HG02759 (cell line): ENCODE data around the gene KAT2A.

Experiments
- ATAC-seq: cut with Tn5 transposase; IDR thresholded peaks from one replicate; pipeline ENCODE4 v1.9.1; 2021; ENCODE audit warnings: mild to moderate bottlenecking, moderate library complexity; ENCODE audit not compliant: unreplicated experiment

KAT2A gene

GRCh38 chr17:42096360-42097111 lies 24.6 kb downstream of the KAT2A start:
- ATAC-seq = no peak

DNA sequence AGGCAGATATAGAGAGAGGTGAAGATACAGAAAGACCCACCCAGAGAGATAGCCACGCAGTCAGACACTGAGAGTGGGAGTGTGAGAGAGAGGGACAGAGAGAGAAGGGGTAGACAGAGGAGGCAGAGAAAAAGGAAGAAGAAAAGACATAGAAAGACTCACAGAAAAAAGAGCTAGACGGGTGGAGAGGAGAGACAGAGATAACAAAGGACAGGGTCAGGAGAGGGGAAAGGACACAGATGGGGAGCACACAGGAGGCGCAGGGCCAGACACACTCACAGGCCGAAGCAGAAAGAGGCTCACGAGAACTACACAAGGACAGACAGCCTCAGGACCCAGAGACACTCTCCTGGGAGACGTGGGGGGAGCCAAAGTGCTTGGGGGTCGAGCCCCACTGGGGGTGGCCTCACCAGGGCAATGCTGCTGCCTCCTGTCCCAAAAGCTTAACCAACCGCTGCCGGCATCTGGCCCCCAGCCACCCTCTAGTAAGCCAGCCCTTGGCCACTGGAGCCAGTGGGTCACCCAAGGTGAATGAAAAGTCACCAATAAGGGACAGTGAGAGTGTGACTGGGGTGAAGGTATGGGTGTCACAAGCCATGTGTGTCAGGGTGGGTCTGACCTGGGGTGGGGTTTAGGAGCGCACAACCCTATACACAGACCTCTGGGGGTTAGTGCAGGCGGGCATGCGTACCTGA lies 26.6 kb downstream of the KAT2A start:
- no peak for ATAC-seq

DNA sequence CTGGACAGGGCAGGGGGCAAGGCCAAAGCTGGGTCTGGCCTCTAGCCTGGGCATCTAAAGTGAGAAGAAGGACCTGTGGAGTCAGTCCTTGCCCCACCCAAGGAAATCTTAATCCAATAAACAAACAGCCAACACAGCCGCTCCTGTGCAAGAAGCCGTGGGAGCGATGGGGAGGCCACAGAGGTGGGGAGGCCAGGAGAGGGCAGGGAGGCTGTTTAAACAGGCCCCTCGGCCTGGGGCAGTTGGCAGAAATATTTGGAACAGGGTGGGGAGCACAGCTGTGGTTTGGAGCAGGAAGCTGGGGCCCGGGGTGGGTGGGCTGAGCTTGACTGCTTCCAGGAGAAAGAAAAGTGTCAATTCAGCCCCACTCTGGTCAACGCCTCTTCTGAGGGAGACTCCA lies 28.2 kb downstream of the KAT2A start:
- no peak for ATAC-seq

DNA sequence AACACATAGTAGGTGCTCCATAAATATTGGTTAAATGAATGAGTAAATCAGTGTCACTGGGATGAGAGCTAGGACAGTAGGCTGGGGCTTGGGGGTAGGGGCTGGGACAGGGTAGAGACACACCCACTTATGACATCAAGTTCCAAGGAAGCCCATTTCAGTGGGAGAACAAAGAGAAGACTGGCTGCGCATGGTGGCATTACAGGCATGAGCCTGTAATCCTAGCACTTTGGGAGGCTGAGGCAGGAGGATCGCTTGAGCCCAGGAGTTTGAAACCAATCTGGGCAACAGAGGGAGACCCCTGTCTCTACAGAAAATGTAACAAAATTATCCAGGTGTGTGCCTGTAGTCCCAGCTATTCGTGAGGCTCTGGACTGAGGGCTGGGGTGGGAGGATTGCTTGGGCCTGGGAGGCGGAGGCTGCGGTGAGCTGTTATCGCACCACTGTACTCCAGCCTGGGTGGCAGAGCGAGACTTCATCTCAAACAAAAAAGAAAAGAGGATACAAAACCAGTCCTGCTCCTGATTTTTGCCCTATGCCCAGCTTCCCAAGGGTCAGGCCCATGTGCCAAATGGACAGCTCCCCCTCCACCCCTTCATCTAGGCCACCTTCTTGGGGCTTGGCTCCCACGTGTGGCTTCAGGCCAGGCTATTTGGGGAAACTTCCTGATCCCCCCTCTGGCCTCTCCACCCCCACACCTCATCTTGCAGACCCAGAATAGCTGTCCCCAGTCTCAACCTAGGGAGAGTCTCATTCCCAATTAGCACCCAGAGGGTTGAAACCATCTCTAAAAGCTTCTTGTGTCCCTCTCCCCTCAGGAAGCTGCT lies 30.0 kb downstream of the KAT2A start:
- ATAC-seq = no peak

- no peak for ATAC-seq
These were observed 32.4 kb downstream of the KAT2A start for GRCh38 chr17:42088736-42089135.

GRCh38 chr17:42087736-42088705 lies 33.1 kb downstream of the KAT2A start:
- no peak for ATAC-seq

DNA sequence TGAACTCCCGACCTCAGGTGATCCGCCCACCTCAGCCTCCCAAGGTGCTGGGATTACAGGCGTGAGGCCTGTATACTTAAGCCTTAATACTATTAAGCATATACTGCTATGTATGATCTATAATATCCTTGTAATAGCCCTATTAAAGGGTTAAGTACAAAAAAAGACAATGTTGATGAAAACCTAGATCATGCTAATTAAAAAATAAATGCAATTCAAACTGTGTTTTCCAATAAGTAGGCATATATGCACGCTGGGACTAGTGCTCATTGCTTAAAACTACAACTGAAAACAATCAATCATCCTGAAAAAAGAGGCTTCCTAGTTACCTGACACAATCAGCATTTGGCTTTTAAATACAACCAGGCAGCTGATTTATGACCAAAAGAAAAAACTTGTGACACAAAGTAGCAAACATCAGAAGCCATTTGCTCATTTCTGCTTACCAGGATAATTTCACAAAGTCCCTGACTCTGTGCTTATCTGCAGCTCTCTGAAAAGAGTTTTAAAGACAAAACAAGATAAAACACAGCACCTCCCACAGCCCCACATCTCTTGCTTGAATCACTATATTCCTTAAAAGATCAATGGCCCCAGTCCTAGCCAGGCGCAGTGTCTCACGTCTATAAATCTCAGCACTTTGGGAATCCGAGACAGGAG lies 34.0 kb downstream of the KAT2A start:
- ATAC-seq = no peak

DNA sequence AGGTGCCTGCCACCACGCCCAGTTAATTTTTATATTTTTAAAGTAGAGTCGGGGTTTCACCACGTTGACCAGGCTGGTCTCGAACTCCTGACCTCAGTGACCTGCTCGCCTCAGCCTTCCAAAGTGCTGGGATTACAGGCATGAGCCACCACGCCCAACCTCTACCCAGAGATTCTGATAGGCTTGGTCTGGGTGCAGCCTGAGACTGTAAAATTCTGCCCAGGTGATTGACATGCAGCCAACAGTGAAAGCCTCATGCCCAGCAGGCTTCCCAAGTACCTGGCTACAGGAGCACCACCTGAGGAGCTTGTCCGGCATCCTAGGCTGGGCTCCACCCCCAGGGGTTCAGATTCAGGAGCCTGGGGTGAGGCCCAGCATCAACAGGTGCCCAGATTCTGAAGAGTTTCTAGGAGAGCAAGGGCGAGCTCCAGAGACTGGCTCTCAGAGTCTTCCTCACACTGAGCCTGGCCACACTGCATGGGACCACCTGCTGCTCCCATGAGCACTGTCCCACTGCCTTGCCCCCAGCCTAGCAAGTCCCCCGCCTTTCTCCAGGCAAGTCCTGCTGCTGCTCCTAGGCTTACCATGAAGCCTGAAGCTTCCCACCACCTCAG lies 39.5 kb downstream of the KAT2A start:
- ATAC-seq = no peak

DNA sequence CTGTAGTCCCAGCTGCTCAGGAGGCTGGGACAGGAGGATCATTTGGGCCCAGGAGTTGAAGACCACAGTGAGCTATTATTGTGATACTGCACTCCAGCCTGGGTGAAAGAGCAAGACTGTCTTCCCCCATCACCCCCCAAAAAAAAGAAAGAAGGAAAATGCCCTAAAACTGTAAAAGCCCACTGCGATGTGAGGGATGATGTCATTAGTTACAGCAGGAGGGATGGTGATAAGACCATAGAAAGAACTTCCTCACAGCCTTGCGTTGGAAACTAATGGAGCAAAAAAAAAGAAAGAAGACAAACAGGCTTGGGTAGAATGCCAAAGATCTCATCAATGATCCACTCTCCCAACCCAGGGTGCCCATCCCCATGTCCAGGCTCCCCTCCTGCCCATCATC lies 41.6 kb downstream of the KAT2A start:
- no peak for ATAC-seq

DNA sequence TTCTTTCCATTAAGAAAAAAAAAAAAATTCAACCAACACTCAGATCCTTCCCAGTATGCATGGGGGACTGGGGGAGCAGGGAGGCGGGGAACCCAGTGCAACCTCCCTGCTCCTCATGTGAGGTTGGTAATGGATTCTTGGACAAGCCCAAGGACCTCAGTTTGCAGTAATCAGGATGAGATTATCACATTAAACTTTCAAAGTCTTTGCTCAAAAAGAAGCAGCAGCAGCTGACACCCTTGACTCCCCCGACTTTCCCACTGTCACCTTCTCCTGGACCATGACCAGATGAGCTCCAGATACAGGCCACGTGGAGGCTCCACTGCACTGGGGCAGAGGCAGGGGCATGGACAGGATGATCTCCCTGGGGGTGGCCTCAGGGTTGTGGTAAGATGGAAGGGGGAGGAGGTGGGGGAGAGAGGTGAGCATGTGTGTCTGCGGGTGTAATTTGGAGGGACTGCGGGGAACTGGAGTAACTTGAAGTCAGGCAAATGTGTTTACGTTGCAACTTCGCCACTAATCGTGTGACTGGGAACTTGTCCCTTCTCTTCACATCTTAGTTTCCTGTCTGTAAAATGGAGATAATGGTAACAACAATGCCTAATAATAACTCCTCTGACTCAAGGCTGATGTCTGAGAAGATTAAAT lies 42.6 kb downstream of the KAT2A start:
- ATAC-seq = no peak

DNA sequence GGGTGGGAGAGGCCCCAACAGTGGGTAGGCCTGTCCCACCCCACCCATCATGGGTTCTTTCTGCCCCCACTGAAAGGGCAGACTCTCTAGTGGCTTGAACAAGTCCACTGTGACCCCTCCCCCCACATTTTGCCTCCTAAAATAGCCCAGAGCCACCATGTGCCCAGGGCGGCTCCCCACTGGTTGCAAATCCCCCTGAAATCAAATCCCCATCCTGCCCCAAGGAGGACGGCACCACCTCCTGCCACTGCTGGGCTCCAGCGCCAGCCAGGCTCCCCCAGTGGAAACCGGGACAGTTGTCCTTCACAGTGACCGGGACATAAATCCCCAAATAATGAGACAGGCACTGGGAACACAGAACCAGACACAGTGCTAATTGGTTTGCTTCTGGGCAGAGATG lies 43.4 kb downstream of the KAT2A start:
- no peak for ATAC-seq

DNA sequence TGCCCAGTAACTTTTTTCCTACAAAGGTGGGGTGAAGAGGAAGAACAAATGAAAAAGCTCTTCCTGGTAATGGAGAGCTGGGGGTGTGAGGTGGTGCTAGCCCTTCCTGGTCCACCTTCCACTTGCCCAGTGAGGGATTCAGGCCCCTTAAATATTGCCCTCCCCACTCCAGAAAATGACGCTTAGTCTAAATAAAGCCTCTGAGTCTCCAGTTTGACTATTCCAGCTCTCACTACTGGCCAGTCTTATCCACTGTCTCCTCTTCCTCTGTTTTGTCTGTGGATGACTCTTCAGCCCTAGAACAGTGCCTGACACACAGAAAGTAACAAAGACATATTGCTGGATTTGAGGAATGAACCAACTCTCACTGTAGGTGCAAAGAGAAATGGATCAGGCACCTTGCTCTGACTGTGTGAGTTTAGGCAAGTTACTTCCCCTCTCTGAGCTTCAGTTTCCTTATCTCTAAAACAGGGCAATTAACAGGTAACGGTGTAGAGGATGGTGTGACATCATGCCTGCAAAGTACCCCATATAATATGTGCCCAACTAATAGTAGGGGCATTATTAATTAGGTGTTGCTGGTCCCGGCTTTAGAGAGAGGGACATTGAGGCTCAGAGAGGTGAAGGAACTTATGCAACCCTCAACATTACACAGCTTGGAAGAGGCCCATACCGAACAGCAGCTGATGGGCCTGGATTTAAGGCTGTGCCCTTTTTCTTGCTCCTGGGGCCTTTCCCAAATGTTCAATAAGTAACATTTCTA lies 44.2 kb downstream of the KAT2A start:
- ATAC-seq = no peak

- ATAC-seq = no peak
These were observed 45.4 kb downstream of the KAT2A start for GRCh38 chr17:42075789-42076188.

DNA sequence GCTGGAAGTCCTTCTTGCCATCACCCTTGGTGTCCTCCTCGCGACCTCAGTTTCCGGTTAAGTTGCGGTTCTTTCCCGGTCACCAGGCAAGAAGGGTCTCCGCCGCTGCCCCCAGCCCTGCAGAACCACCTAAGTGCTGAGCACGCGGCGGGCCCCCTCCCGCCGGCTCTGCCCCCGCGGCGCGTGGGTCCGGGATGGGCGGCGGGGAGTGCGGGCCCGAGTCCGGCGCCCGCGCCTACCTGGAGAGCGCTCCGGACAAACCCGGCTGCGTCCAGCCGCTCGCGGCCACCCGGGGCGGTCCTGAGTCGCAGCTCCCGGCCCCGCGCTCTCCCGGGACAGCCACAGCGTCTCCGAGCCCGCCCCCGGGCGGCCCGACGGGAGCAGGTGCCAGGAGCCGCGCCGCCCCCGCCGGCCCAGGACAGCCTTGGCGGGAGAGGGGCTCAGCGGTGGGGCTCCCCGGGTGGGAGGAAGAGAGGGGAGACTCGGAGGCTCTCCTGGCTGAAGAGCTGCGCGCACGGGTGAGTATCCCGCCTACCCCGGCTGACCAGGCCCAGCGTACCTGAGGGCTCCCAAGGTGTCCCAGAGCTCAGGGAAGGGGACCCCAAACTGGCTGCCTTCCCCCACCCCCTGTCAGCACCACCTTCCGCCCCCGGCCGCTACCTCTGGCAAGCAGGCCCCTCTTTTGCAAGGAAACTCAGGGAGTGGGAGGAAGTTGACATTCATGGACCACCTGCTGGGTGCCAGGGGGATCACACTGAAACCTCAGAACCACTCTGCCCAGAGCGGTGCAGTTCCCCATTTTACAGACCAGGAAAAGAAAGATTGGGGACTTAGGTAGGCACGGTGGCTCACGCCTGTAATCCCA lies 48.6 kb downstream of the KAT2A start:
- ATAC-seq = no peak

DNA sequence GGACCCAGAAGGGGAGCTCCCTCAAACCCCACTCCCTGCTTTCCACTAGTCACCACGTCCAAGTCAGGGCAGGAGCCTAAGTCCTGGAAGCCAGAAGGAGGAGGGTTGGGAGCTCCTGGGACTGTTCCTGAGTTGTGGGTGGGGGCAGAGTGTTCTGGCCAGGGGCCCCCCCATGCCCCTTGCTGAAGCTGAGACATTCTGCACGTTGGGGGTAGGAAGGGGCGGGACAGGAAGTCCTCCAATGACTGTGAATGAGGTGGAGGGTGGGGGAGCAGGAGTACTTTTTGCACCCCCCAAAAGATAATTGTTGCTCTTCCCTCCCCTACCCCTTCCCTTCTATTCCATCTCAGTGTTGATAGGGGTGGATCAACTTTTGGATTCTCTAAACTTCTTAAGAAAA lies 49.4 kb downstream of the KAT2A start:
- no peak for ATAC-seq

DNA sequence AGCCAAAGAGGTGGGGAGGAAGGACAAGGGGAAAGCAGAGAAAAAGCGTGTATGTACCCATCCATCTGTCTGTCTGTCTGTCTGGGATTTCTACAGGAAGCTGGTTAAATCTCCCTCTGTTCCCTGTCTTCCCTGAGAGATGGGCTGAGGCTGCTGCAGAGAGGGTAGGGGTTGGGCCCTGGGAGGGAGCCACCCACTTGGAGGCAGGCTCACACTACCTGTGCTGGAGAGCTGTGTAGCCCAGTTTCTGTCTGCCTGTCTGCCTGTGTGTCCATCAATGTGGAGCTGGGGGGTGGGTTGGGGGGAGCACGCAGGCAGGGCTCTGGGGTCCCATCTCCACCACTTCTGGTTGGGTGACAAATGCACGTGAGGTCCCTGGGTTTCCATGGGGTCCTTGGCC lies 52.2 kb downstream of the KAT2A start:
- no peak for ATAC-seq

- no peak for ATAC-seq
These were observed 53.6 kb downstream of the KAT2A start for GRCh38 chr17:42067371-42068091.
